Fibroblast of mammary gland (primary cell): ENCODE data around the gene SULT4A1.

Experiments
- DNase-seq: peaks from one replicate; pipeline ENCODE4 v3.0.0-alpha.2; 2010; ENCODE audit warnings: low read depth
- H3K4me3 ChIP-seq: 2 replicates; pipeline ENCODE4 v1.5.1; 2011; ENCODE audit warnings: low read depth, mild to moderate bottlenecking, low read length, moderate library complexity; ENCODE audit not compliant: control insufficient read depth
- CTCF ChIP-seq: conservative IDR thresholded peaks from 2 replicates; pipeline ENCODE4 v1.5.1; 2011; ENCODE audit warnings: low read depth, low read length, inconsistent platforms; ENCODE audit not compliant: control insufficient read depth, insufficient read depth

SULT4A1 gene

GRCh38 chr22:43862882-43863202 lies 529 bp upstream of the SULT4A1 start:
- no peak for TF ChIP-seq CTCF
- no peak for DNase-seq
- no peak overlapping the region for H3K4me3 ChIP-seq

- H3K4me3 ChIP-seq: no peak overlapping the region
- peak; percentile 19 for DNase-seq
- no peak for TF ChIP-seq CTCF
These were observed 784 bp downstream of the SULT4A1 start for GRCh38 chr22:43861529-43861928.

GRCh38 chr22:43860831-43861230 lies 1.5 kb downstream of the SULT4A1 start:
- DNase-seq: no peak
- no peak for TF ChIP-seq CTCF
- H3K4me3 ChIP-seq: no peak overlapping the region

- DNase-seq: no peak
- TF ChIP-seq CTCF: no peak
- H3K4me3 ChIP-seq: no peak overlapping the region
These were observed 2.2 kb downstream of the SULT4A1 start for GRCh38 chr22:43860126-43860525.

- no peak for TF ChIP-seq CTCF
- H3K4me3 ChIP-seq: no peak overlapping the region
- no peak for DNase-seq
These were observed 2.7 kb downstream of the SULT4A1 start for GRCh38 chr22:43859621-43860020.

- H3K4me3 ChIP-seq: no peak overlapping the region
- TF ChIP-seq CTCF: no peak
- DNase-seq: no peak
These were observed 3.1 kb downstream of the SULT4A1 start for GRCh38 chr22:43859176-43859575.

GRCh38 chr22:43858156-43858895 lies 4.0 kb downstream of the SULT4A1 start:
- H3K4me3 ChIP-seq: no peak overlapping the region
- no peak for TF ChIP-seq CTCF
- no peak for DNase-seq
